Liver (tissue), 9 donors: Measurements from ENCODE around the gene OR13D1. TPM values are rescaled to one million over a fixed set of nuclear protein-coding genes. Genes with fewer than 3 reads are reported as not detected.

Experiments used
- DNase-seq: peaks from one replicate; pipeline ENCODE4 v3.0.0-alpha.2; 2017; ENCODE audit warnings: low spot score
- H3K27ac ChIP-seq, 2 donors: one replicate each; pipeline ENCODE4 v1.7.0; 2013; ENCODE audit warnings: inconsistent platforms in 2 of 2, low read length in 2 of 2, control low read depth in 1 of 2, low read depth in 1 of 2, mild to moderate bottlenecking in 1 of 2
- H3K27me3 ChIP-seq, 4 donors: one replicate each; pipeline versions ENCODE4 v1.6.1 to v1.7.0; 2013; ENCODE audit warnings: low read length in 3 of 4, inconsistent platforms in 1 of 4, mild to moderate bottlenecking in 1 of 4, moderate library complexity in 1 of 4; ENCODE audit not compliant: control insufficient read depth in 4 of 4, insufficient read depth in 4 of 4
- H3K36me3 ChIP-seq, 4 donors: one replicate each; pipeline versions ENCODE4 v1.6.1 to v1.7.0; 2013; ENCODE audit warnings: low read length in 3 of 4, mild to moderate bottlenecking in 3 of 4, low read depth in 1 of 4, moderate library complexity in 1 of 4; ENCODE audit not compliant: control insufficient read depth in 4 of 4, insufficient read depth in 3 of 4
- H3K4me1 ChIP-seq, 4 donors: one replicate each; pipeline versions ENCODE4 v1.6.1 to v1.7.0; 2013; ENCODE audit warnings: low read length in 3 of 4, mild to moderate bottlenecking in 3 of 4, moderate library complexity in 1 of 4; ENCODE audit not compliant: control insufficient read depth in 4 of 4, insufficient read depth in 4 of 4
- H3K4me3 ChIP-seq, 3 donors: one replicate each; pipeline versions ENCODE4 v1.6.1 to v1.7.0; 2013; ENCODE audit warnings: low read length in 3 of 3, control low read depth in 1 of 3, low read depth in 1 of 3, mild to moderate bottlenecking in 1 of 3
- H3K9ac ChIP-seq, 2 donors: one replicate each; pipeline ENCODE4 v1.7.0; 2013; ENCODE audit warnings: low read length in 2 of 2, mild to moderate bottlenecking in 2 of 2, moderate library complexity in 2 of 2, control low read depth in 1 of 2, low read depth in 1 of 2
- H3K9me3 ChIP-seq, 4 donors: one replicate each; pipeline versions ENCODE4 v1.6.1 to v1.7.0; 2013; ENCODE audit warnings: low read length in 3 of 4; ENCODE audit not compliant: control insufficient read depth in 4 of 4
- CTCF ChIP-seq: fragments of 150-350 bp; IDR thresholded peaks from 2 replicates; pipeline ENCODE4 v1.5.1; 2017; ENCODE audit warnings: improper control_type of control experiment, low read depth, low read length; ENCODE audit not compliant: missing input control
- FOXA1 ChIP-seq: IDR thresholded peaks from 2 replicates; pipeline ENCODE4 v1.6.1; 2016; ENCODE audit warnings: antibody characterized with exemption
- FOXA2 ChIP-seq: IDR thresholded peaks from 2 replicates; pipeline ENCODE4 v1.6.1; 2016; ENCODE audit warnings: antibody characterized with exemption
- GABPA ChIP-seq, 2 donors: IDR thresholded peaks in 1 of 2; conservative IDR thresholded peaks in 1 of 2; 2 replicates each; pipeline ENCODE4 v1.6.1; 2016; ENCODE audit warnings: antibody characterized with exemption in 2 of 2, mild to moderate bottlenecking in 1 of 2, moderate library complexity in 1 of 2
- HNF4A ChIP-seq, 2 donors: conservative IDR thresholded peaks; 2 replicates each; pipeline ENCODE4 v1.6.1; 2016; ENCODE audit warnings: antibody characterized with exemption in 2 of 2, mild to moderate bottlenecking in 2 of 2
- HNF4G ChIP-seq: IDR thresholded peaks from 2 replicates; pipeline ENCODE4 v1.6.1; 2016; ENCODE audit warnings: antibody characterized with exemption
- JUND ChIP-seq, 2 donors: IDR thresholded peaks; 2 replicates each; pipeline ENCODE4 v1.6.1; 2016; ENCODE audit warnings: antibody characterized with exemption in 2 of 2
- MAX ChIP-seq: IDR thresholded peaks from 2 replicates; pipeline ENCODE4 v1.6.1; 2016; ENCODE audit warnings: antibody characterized with exemption
- RAD21 ChIP-seq, 2 donors: IDR thresholded peaks; 2 replicates each; pipeline ENCODE4 v1.6.1; 2016; ENCODE audit warnings: antibody characterized with exemption in 2 of 2, mild to moderate bottlenecking in 2 of 2
- REST ChIP-seq: IDR thresholded peaks from 2 replicates; pipeline ENCODE4 v1.6.1; 2016; ENCODE audit warnings: antibody characterized with exemption, mild to moderate bottlenecking
- RXRA ChIP-seq, 2 donors: IDR thresholded peaks; 2 replicates each; pipeline ENCODE4 v1.6.1; 2017 to 2018; ENCODE audit warnings: antibody characterized with exemption in 2 of 2, mild to moderate bottlenecking in 1 of 2
- SP1 ChIP-seq: IDR thresholded peaks from 2 replicates; pipeline ENCODE4 v1.6.1; 2018; ENCODE audit warnings: antibody characterized with exemption, mild to moderate bottlenecking
- WGBS: extraction: QIAGEN DNeasy Blood & Tissue Kit; methylation state at CpG from one replicate; pipeline ENCODE4 v1.1.7; 2013; 5-methylcytosine and 5-hydroxymethylcytosine counted together
- polyA plus RNA-seq, 2 donors: library from polyadenylated mRNA; stranded (reverse) in 1 of 2; unstranded in 1 of 2; fragments of 200-250 nt in 1 of 2; fragments of >200 nt in 1 of 2; fragmentation: Nextera tagmentation in 1 of 2; extraction: Ambion mirVana in 1 of 2; gene quantifications; one replicate each; pipeline versions ENCODE4 v1.2.1 to v1.2.3, GENCODE V29; 2013 to 2015
- total RNA-seq, 2 donors: library from RNA; depleted of rRNA; stranded (reverse); fragments of >200 nt; gene quantifications; one replicate each; pipeline ENCODE4 v1.2.3, GENCODE V29; 2014
- donor health status: healthy.
- donor health status: healthy.
- donor health status: healthy.
- donor health status: healthy.
- donor health status: healthy.

The OR13D1 gene
- total and polyA plus RNA-seq, 4 donors = not detected

- 81% methylated on average over 2 of the region's 2 CpGs for WGBS
Observed at GRCh38 chr9:104675611-104676010, 18.7 kb upstream of the OR13D1 start.

GRCh38 chr9:104682642-104683041 is 11.7 kb upstream of the OR13D1 start:
- TF ChIP-seq GABPA (IDR thresholded peaks at IDR 0.05 in 1 of 2, conservative IDR thresholded peaks at IDR 0.05 in 1 of 2) (no peak), FOXA1 (no peak), RAD21 (IDR thresholded peaks at IDR 0.05) (peak; percentile 85 to 86), CTCF (peak; percentile 34)
- Histone ChIP-seq H3K9me3 (no peaks in the 10 kb centered on the region), H3K27me3 (no peaks in the 10 kb centered on the region), H3K4me1 (no peaks in the 10 kb centered on the region), H3K9ac (no peak overlapping the region), H3K27ac (no peak overlapping the region), H3K36me3 (no peaks in the 10 kb centered on the region), H3K4me3 (no peak overlapping the region)
- DNase-seq = no peak
- 27% methylated on average over 3 of the region's 3 CpGs for WGBS

More at GRCh38 chr9:104675611-104676010, 18.7 kb upstream of the OR13D1 start:
- Histone ChIP-seq H3K27ac (no peak overlapping the region), H3K27me3 (no peaks in the 10 kb centered on the region), H3K36me3 (no peaks in the 10 kb centered on the region), H3K9ac (no peak overlapping the region), H3K4me1 (no peaks in the 10 kb centered on the region), H3K4me3 (no peak overlapping the region), H3K9me3 (no peaks in the 10 kb centered on the region)
- DNase-seq = no peak
- no peak for TF ChIP-seq FOXA1
- TF ChIP-seq FOXA2 = no peak
- TF ChIP-seq REST = no peak
- TF ChIP-seq GABPA (IDR thresholded peaks at IDR 0.05 in 1 of 2, conservative IDR thresholded peaks at IDR 0.05 in 1 of 2) = no peak
- no peak for TF ChIP-seq JUND (IDR thresholded peaks at IDR 0.05)
- no peak for TF ChIP-seq HNF4A (conservative IDR thresholded peaks at IDR 0.05)
- no peak for TF ChIP-seq RXRA (IDR thresholded peaks at IDR 0.05)
- TF ChIP-seq CTCF = no peak
- no peak for TF ChIP-seq MAX
- TF ChIP-seq HNF4G = no peak
- TF ChIP-seq SP1 = no peak
